ENCODE results near the gene PLCB1.

PLCB1 gene

GRCh38 chr20:8519887-8520286 lies 387.8 kb downstream of the PLCB1 start:
- no peak for DNase-seq

- no peak for DNase-seq
Observed at GRCh38 chr20:8522168-8522567, 390.1 kb downstream of the PLCB1 start.

GRCh38 chr20:8523684-8524083 lies 391.6 kb downstream of the PLCB1 start:
- DNase-seq, result no peak

- no peak for DNase-seq
Observed at GRCh38 chr20:8524101-8525016, 392.3 kb downstream of the PLCB1 start.

GRCh38 chr20:8525017-8525343 lies 392.9 kb downstream of the PLCB1 start:
- no peak for DNase-seq

- no peak for DNase-seq
Observed at GRCh38 chr20:8526610-8527009, 394.5 kb downstream of the PLCB1 start.

- peak; percentile 81 for DNase-seq
Observed at GRCh38 chr20:8527998-8528723, 396.1 kb downstream of the PLCB1 start.

GRCh38 chr20:8530022-8530421 lies 398.0 kb downstream of the PLCB1 start:
- peak; percentile 28 for DNase-seq

GRCh38 chr20:8532169-8532568 lies 400.1 kb downstream of the PLCB1 start:
- DNase-seq, result no peak

- no peak for DNase-seq
Observed at GRCh38 chr20:8534368-8535160, 402.5 kb downstream of the PLCB1 start.

- peak; percentile 31 for DNase-seq
Observed at GRCh38 chr20:8535403-8536261, 403.6 kb downstream of the PLCB1 start.

- DNase-seq, result no peak
Observed at GRCh38 chr20:8536262-8536618, 404.2 kb downstream of the PLCB1 start.

- no peak for DNase-seq
Observed at GRCh38 chr20:8540466-8540865, 408.4 kb downstream of the PLCB1 start.

- no peak for DNase-seq
Observed at GRCh38 chr20:8542110-8542486, 410.0 kb downstream of the PLCB1 start.

GRCh38 chr20:8545212-8545611 lies 413.1 kb downstream of the PLCB1 start:
- peak; percentile 72 for DNase-seq

GRCh38 chr20:8547035-8547650 lies 415.1 kb downstream of the PLCB1 start:
- DNase-seq, result peak; percentile 10

GRCh38 chr20:8547968-8548588 lies 416.0 kb downstream of the PLCB1 start:
- DNase-seq, result no peak

- DNase-seq, result no peak
Observed at GRCh38 chr20:8549192-8549591, 417.1 kb downstream of the PLCB1 start.

GRCh38 chr20:8557711-8558110 lies 425.6 kb downstream of the PLCB1 start:
- peak; percentile 25 for DNase-seq

- no peak for DNase-seq
Observed at GRCh38 chr20:8562356-8562755, 430.3 kb downstream of the PLCB1 start.

GRCh38 chr20:8568075-8568474 lies 436.0 kb downstream of the PLCB1 start:
- DNase-seq, result no peak

- DNase-seq, result no peak
Observed at GRCh38 chr20:8569766-8570165, 437.7 kb downstream of the PLCB1 start.
